Measurements from ENCODE around the gene PPP1R12C. TPM values are rescaled to one million over a fixed set of nuclear protein-coding genes. Genes with fewer than 3 reads are reported as not detected.

The PPP1R12C gene
- total RNA-seq, 1 donor, result 46.3 TPM

DNA sequence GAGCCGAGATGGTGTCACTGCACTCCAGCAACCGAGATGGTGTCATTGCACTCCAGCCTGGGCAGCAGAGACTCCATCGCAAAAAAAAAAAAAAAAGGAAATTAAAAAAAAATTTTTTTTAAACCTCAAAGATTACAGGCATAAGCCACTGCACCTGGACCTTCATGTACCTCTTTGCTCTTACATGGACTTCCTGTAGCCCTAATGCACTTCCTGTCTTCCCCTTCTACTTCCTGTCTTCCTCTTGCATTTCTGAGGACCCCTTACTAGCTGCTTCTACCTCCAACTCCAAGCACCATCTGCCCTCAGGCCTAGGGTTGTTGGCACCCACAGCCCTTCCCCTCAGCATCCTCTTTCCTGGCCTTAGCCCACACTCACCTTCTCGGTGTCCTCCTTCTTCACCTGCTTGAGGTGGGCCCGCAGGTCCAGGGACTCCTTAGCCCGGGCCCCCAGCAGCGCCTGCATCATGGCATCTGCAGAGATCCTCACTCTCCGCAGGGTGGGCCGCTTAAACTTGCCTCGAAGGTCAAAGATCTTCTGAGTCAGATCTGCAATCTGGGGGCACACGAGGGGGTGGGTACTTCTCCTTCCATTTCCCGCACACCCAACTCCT is 36.3 kb upstream of the PPP1R12C start:
- TF ChIP-seq, protein P1, sequence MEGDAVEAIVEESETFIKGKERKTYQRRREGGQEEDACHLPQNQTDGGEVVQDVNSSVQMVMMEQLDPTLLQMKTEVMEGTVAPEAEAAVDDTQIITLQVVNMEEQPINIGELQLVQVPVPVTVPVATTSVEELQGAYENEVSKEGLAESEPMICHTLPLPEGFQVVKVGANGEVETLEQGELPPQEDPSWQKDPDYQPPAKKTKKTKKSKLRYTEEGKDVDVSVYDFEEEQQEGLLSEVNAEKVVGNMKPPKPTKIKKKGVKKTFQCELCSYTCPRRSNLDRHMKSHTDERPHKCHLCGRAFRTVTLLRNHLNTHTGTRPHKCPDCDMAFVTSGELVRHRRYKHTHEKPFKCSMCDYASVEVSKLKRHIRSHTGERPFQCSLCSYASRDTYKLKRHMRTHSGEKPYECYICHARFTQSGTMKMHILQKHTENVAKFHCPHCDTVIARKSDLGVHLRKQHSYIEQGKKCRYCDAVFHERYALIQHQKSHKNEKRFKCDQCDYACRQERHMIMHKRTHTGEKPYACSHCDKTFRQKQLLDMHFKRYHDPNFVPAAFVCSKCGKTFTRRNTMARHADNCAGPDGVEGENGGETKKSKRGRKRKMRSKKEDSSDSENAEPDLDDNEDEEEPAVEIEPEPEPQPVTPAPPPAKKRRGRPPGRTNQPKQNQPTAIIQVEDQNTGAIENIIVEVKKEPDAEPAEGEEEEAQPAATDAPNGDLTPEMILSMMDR (IDR thresholded peaks at IDR 0.05; ENCODE audit: insufficient read depth, low read length), result no peak
- no peak for DNase-seq (ENCODE audit: low read depth)
- no peak overlapping the region for H3K4me3 ChIP-seq (ENCODE audit: low read depth, low read length)

DNA sequence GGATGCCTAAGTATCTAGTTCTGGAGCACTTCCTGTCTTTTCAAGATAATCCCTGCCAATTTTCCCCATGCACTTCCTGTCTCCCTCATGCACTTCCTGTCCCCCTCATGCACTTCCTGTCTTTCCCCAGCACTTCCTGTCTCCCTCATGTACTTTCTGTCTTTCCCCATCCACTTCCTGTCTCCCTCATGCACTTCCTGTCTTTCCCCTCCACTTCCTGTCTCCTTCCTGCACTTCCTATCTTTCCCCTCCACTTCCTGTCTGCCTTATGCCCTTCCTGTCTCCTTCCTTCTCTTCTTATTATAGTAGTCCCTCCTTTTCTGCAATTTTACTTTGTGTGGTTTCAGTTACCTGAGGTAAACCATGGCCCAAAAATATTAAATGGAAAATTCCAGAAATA is 34.6 kb upstream of the PPP1R12C start:
- H3K4me3 ChIP-seq (ENCODE audit: low read depth, low read length), result no peak overlapping the region
- TF ChIP-seq, protein P1 (IDR thresholded peaks at IDR 0.05; ENCODE audit: insufficient read depth, low read length), result no peak
- no peak for DNase-seq (ENCODE audit: low read depth)

DNA sequence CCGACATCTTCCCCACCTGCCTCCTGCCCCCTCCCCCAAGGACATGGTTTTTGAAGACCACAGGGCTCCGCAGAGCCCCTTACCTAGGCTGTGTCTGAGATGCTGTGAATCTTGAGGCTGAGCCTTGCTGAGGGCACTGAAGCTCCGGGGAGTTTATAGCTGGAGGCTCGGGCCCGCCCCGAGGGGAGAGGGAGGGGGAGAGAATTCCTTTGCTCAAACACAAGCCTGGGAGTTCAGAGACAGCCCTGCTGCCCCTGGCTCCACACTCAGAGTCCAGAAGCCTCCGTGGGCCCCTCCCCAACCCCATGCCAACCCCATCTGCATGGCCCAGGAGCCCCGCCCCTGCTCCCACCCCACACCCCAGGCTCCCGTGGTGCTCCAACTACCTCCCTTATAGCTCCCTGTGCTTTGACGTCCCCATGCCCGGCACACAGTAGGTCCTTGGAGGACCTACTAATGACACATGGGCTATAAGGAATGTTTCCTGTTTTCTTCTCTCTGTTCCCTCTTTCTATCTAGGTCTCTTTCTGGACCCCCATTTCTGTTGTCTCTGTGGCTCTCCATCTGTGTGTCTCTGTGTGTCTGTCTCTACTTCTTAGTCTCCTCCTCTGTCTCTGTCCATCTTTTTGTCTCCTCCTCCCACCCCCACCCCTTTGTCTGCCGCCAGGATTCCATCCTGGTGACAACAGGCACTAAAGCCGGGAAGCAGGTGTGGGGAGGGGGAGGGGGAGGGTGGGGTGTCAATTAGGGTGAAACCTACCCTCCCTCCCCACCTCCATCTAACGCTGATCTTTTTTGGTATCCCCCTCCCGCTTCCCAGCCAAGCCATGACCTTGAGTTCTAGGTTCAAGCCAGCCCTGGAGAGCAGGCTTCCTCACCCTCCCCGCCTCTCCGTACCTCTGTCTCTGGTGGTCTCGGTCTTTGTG is 31.9 kb upstream of the PPP1R12C start, which contains the start of gene TNNT1:
Gene TNNT1 (minus strand): TSS at position 129 of the 926 bp plus-strand sequence. CDS start 2,049 bp downstream, outside the sequence.
- TF ChIP-seq, protein P1 (IDR thresholded peaks at IDR 0.05; ENCODE audit: insufficient read depth, low read length), result no peak
- H3K4me3 ChIP-seq (ENCODE audit: low read depth, low read length), result no peak within 1 kb of the TSS
- no peak for DNase-seq (ENCODE audit: low read depth)

DNA sequence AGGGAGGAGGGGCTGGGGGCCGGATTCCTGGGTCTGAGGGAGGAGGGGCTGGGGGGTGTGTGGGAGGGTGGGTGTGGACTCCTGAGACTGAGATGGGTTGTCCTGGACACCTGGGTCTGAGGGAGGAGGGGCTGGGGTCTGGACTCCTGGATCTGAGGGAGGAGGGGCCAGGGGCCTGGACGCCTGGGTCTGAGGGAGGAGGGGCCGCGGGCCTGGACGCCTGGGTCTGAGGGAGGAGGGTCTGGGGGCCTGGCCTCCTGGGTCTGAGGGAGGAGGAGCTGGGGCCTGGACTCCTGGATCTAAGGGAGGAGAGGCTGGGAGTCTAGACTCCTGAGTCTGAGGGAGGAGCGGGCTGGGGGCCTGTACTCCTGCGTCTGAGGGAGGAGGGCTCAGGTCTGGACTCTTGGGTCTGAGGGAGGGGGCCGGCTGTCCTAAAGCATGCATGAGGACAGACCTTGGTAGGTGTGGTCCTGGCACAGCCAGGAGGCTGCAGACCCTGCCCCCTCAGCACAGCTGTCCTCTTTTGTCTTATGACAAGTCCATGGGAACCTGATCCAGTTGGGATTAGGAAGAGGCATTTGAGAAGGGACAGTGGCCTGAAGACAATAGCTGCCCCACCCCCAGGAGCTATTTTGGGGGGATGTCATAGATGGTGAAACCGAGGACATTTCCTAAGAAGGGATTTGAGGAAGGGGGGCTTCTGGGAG is 30.3 kb upstream of the PPP1R12C start:
- TF ChIP-seq, protein P1 (IDR thresholded peaks at IDR 0.05; ENCODE audit: insufficient read depth, low read length), result no peak
- H3K4me3 ChIP-seq (ENCODE audit: low read depth, low read length), result no peak overlapping the region
- no peak for DNase-seq (ENCODE audit: low read depth)

DNA sequence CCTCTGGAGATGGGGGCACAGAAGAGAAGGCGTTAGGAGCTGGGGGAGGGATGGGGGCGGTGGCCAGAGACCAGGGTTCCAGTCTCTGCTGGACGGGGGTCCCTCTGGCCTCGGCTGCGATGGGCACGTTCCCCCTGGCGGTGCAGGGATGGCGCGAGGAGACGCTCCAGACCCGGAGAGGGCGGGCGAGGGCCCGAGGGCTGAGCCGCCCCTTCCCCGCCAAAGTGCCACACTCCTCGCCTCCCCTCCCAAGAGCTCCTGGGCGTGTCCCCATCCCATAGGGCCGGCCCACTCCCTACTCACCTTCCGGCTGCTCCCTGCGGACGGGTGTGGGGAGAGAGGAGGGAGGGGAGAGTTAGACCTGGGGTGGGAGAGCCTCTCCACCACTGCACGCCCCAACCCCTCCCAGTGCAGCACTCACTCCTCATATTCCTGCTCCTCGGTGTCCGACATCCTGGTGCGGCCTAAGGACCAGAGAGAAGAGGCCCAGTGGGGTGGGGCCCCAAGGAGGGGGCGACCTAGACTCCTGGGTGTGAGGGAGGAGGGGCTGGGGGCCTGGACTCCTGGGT is 29.4 kb upstream of the PPP1R12C start:
- DNase-seq (ENCODE audit: low read depth), result no peak
- no peak overlapping the region for H3K4me3 ChIP-seq (ENCODE audit: low read depth, low read length)

More for the DNA sequence above, 29.4 kb upstream of the PPP1R12C start:
- TF ChIP-seq, protein P1 (IDR thresholded peaks at IDR 0.05; ENCODE audit: insufficient read depth, low read length), result no peak

Data from fibroblast of the aortic adventitia (primary cell).